GM12872 (cell line): Measurements from ENCODE around the gene PRCP.

ENCODE experiments used
- CTCF ChIP-seq: IDR thresholded peaks from 3 replicates; pipeline ENCODE4 v1.5.1; 2011; ENCODE audit warnings: low read depth, mild to moderate bottlenecking, low read length, moderate library complexity; ENCODE audit not compliant: insufficient read depth

Gene PRCP

GRCh38 chr11:82909015-82909640, 8.9 kb upstream of the PRCP start:
- no peak for TF ChIP-seq CTCF

GRCh38 chr11:82908311-82908710, 8.1 kb upstream of the PRCP start:
- TF ChIP-seq CTCF = no peak

GRCh38 chr11:82907371-82907770, 7.1 kb upstream of the PRCP start:
- no peak for TF ChIP-seq CTCF

GRCh38 chr11:82906931-82907330, 6.7 kb upstream of the PRCP start:
- no peak for TF ChIP-seq CTCF

GRCh38 chr11:82906236-82906635, 6.0 kb upstream of the PRCP start:
- TF ChIP-seq CTCF = peak; percentile 22; the same call in 1 of the 3 replicates

GRCh38 chr11:82903843-82904586, 3.8 kb upstream of the PRCP start:
- no peak for TF ChIP-seq CTCF

- no peak for TF ChIP-seq CTCF
Measured at GRCh38 chr11:82902880-82903279, 2.6 kb upstream of the PRCP start.
